ENCODE measurements around the gene NPIPA1. TPM values are rescaled to one million over a fixed set of nuclear protein-coding genes. Genes with fewer than 3 reads are reported as not detected.

Gene NPIPA1
- total and polyA plus RNA-seq, 2 of the 13 experiments (the other 11 are each of a cell fraction or from before 2014, with no cell fraction given): 75.9 to 183 TPM

GRCh38 chr16:14989291-14990281 lies 52.3 kb downstream of the NPIPA1 start (continued):
- TF ChIP-seq ZFP90 (CRISPR knock-in tag; IDR thresholded peaks at IDR 0.05; ENCODE audit: borderline replicate concordance) (peak; percentile 64; the same call in 1 of the 2 replicates), RBFOX2 (IDR thresholded peaks at IDR 0.05; ENCODE audit: low read depth, low read length) (peak; percentile 76), HOXA3 (CRISPR knock-in tag; IDR thresholded peaks at IDR 0.05) (peak; percentile 84), ZSCAN25 (CRISPR knock-in tag; IDR thresholded peaks at IDR 0.05) (0 out of 2 replicates have a peak, but pooled peaks have one; percentile 42), MED13 (CRISPR knock-in tag; IDR thresholded peaks at IDR 0.05) (0 out of 2 replicates have a peak, but pooled peaks have one; percentile 44), SALL1 (CRISPR knock-in tag; IDR thresholded peaks at IDR 0.05) (peak; percentile 43; the same call in 1 of the 2 replicates), KAT7 (CRISPR knock-in tag; IDR thresholded peaks at IDR 0.05; ENCODE audit: borderline replicate concordance) (peak; percentile 80; the same call in 1 of the 2 replicates), SOX5 (CRISPR knock-in tag; IDR thresholded peaks at IDR 0.05; ENCODE audit: borderline replicate concordance) (0 out of 2 replicates have a peak, but pooled peaks have one; percentile 10), ZFX (CRISPR knock-in tag; IDR thresholded peaks at IDR 0.05; ENCODE audit: low read depth) (peak; percentile 92), POGK (CRISPR knock-in tag; conservative IDR thresholded peaks at IDR 0.05) (0 out of 2 replicates have a peak, but pooled peaks have one; percentile 42), GATAD1 (CRISPR knock-in tag; IDR thresholded peaks at IDR 0.05) (0 out of 2 replicates have a peak, but pooled peaks have one; percentile 12), ZNF883 (CRISPR knock-in tag; IDR thresholded peaks at IDR 0.05; ENCODE audit: not compliant biosample characterization) (peak; percentile 49), ZNF563 (CRISPR knock-in tag; IDR thresholded peaks at IDR 0.05) (0 out of 2 replicates have a peak, but pooled peaks have one; percentile 32), SKI (IDR thresholded peaks at IDR 0.05; ENCODE audit: partially characterized antibody) (peak; percentile 48), ZSCAN31 (CRISPR knock-in tag; IDR thresholded peaks at IDR 0.05; ENCODE audit: low read depth) (0 out of 2 replicates have a peak, but pooled peaks have one; percentile 40), HOXD1 (CRISPR knock-in tag; IDR thresholded peaks at IDR 0.05) (0 out of 2 replicates have a peak, but pooled peaks have one; percentile 26), ZNF446 (CRISPR knock-in tag; IDR thresholded peaks at IDR 0.05) (0 out of 2 replicates have a peak, but pooled peaks have one; percentile 49)
- TF ChIP-seq, protein P1, sequence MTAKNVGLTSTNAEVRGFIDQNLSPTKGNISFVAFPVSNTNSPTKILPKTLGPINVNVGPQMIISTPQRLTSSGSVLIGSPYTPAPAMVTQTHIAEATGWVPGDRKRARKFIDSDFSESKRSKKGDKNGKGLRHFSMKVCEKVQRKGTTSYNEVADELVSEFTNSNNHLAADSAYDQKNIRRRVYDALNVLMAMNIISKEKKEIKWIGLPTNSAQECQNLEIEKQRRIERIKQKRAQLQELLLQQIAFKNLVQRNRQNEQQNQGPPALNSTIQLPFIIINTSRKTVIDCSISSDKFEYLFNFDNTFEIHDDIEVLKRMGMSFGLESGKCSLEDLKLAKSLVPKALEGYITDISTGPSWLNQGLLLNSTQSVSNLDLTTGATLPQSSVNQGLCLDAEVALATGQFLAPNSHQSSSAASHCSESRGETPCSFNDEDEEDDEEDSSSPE (CRISPR knock-in tag; IDR thresholded peaks at IDR 0.05): peak; percentile 78
- TF ChIP-seq, protein P2, sequence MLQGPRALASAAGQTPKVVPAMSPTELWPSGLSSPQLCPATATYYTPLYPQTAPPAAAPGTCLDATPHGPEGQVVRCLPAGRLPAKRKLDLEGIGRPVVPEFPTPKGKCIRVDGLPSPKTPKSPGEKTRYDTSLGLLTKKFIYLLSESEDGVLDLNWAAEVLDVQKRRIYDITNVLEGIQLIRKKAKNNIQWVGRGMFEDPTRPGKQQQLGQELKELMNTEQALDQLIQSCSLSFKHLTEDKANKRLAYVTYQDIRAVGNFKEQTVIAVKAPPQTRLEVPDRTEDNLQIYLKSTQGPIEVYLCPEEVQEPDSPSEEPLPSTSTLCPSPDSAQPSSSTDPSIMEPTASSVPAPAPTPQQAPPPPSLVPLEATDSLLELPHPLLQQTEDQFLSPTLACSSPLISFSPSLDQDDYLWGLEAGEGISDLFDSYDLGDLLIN (CRISPR knock-in tag; IDR thresholded peaks at IDR 0.05; ENCODE audit: borderline replicate concordance): peak; percentile 27; the same call in 1 of the 2 replicates
